HepG2 (cell line): ENCODE results near the gene ADAD2. TPM values are rescaled to one million over a fixed set of nuclear protein-coding genes. Genes with fewer than 3 reads are reported as not detected.

Source experiments
- AGO2 ChIP-seq: fragments of 200-400 bp; formaldehyde crosslinking; optimal IDR thresholded peaks from 2 replicates; pipeline ENCODE3; 2017; ENCODE audit warnings: mild to moderate bottlenecking, low read depth, low read length, moderate library complexity
- CEBPZ ChIP-seq: IDR thresholded peaks from 2 replicates; pipeline ENCODE4 v1.6.1; 2012; ENCODE audit warnings: low read length, improper control_type of control experiment
- FOXO1 ChIP-seq: sonication (generic); formaldehyde crosslinking; IDR thresholded peaks from 2 replicates; pipeline ENCODE4 v1.4.0; 2020; ENCODE audit warnings: missing genetic modification reagents
- ISX ChIP-seq: sonication (generic); formaldehyde crosslinking; conservative IDR thresholded peaks from 2 replicates; pipeline ENCODE4 v1.5.0; 2020; ENCODE audit warnings: missing genetic modification reagents
- KDM5A ChIP-seq: fragments of 200-600 bp; sonication (generic); IDR thresholded peaks from 2 replicates; pipeline ENCODE4 v1.7.0; 2018; ENCODE audit warnings: antibody characterized with exemption, mild to moderate bottlenecking, low read length, borderline replicate concordance
- MAFG ChIP-seq: sonication (generic); formaldehyde crosslinking; IDR thresholded peaks from 2 replicates; pipeline ENCODE4 v1.5.1; 2020; ENCODE audit warnings: mild to moderate bottlenecking, missing genetic modification reagents
- NCOR1 ChIP-seq: fragments of 200-600 bp; sonication (generic); IDR thresholded peaks from 2 replicates; pipeline ENCODE4 v1.7.0; 2017; ENCODE audit warnings: antibody characterized with exemption, low read length, borderline replicate concordance
- SP1 ChIP-seq, 2 experiments: fragments of 450-650 bp in 1 of 2; sonication (generic) in 1 of 2; formaldehyde crosslinking in 1 of 2; IDR thresholded peaks; 2 replicates each; pipeline versions ENCODE4 v1.4.0 to v1.6.1; 2016 to 2020; ENCODE audit warnings: missing genetic modification reagents in 1 of 2
- SRSF9 ChIP-seq: fragments of 200-400 bp; formaldehyde crosslinking; IDR thresholded peaks from 2 replicates; pipeline ENCODE4 v1.6.1; 2018; ENCODE audit warnings: borderline replicate concordance, mild to moderate bottlenecking, low read depth, low read length; ENCODE audit not compliant: insufficient read depth, poor library complexity, severe bottlenecking
- TEAD2 ChIP-seq: sonication (generic); formaldehyde crosslinking; IDR thresholded peaks from 2 replicates; pipeline ENCODE4 v1.9.0; 2021; ENCODE audit warnings: missing genetic modification reagents
- U2AF1 ChIP-seq: fragments of 200-400 bp; formaldehyde crosslinking; optimal IDR thresholded peaks from 2 replicates; pipeline ENCODE3; 2017; ENCODE audit warnings: mild to moderate bottlenecking, low read depth, low read length
- UBTF ChIP-seq: sonication (generic); formaldehyde crosslinking; IDR thresholded peaks from 2 replicates; pipeline ENCODE4 v1.4.0; 2020; ENCODE audit warnings: mild to moderate bottlenecking, missing genetic modification reagents
- ZC3H13 ChIP-seq: sonication (generic); formaldehyde crosslinking; IDR thresholded peaks from 2 replicates; pipeline ENCODE4 v1.8.1; 2023; ENCODE audit warnings: mild to moderate bottlenecking, missing genetic modification reagents, moderate library complexity
- ZFP90 ChIP-seq: sonication (generic); formaldehyde crosslinking; IDR thresholded peaks from 2 replicates; pipeline ENCODE4 v1.8.0; 2022; ENCODE audit warnings: missing genetic modification reagents, mild to moderate bottlenecking, inconsistent platforms, borderline replicate concordance
- ZKSCAN8 ChIP-seq: IDR thresholded peaks from 2 replicates; pipeline ENCODE4 v1.6.1; 2016; ENCODE audit warnings: borderline replicate concordance, missing genetic modification reagents, missing compliant biosample characterization
- ZNF260 ChIP-seq: sonication (generic); formaldehyde crosslinking; IDR thresholded peaks from 2 replicates; pipeline ENCODE4 v1.4.0; 2020; ENCODE audit warnings: missing genetic modification reagents, low read depth, mild to moderate bottlenecking, borderline replicate concordance
- ZNF292 ChIP-seq: sonication (generic); formaldehyde crosslinking; IDR thresholded peaks from 2 replicates; pipeline ENCODE4 v1.8.1; 2022; ENCODE audit warnings: mild to moderate bottlenecking, low read depth, missing genetic modification reagents, borderline replicate concordance
- ZNF414 ChIP-seq: sonication (generic); formaldehyde crosslinking; IDR thresholded peaks from 2 replicates; pipeline ENCODE4 v1.5.0; 2020; ENCODE audit warnings: missing genetic modification reagents
- ZNF550 ChIP-seq: sonication (generic); formaldehyde crosslinking; IDR thresholded peaks from 2 replicates; pipeline ENCODE4 v1.4.0; 2020; ENCODE audit warnings: mild to moderate bottlenecking, missing genetic modification reagents, borderline replicate concordance
- ZNF709 ChIP-seq: sonication (generic); formaldehyde crosslinking; IDR thresholded peaks from 2 replicates; pipeline ENCODE4 v1.5.0; 2020; ENCODE audit warnings: mild to moderate bottlenecking, missing genetic modification reagents
- ZNF75D ChIP-seq: sonication (generic); formaldehyde crosslinking; IDR thresholded peaks from 2 replicates; pipeline ENCODE4 v1.8.1; 2023; ENCODE audit warnings: missing genetic modification reagents, mild to moderate bottlenecking, borderline replicate concordance
- ZNF841 ChIP-seq: sonication (generic); formaldehyde crosslinking; IDR thresholded peaks from 2 replicates; pipeline ENCODE4 v1.8.1; 2023; ENCODE audit warnings: missing genetic modification reagents, borderline replicate concordance
- polyA plus RNA-seq, 8 experiments: library from polyadenylated mRNA; depleted of rRNA in 3 of 8; stranded (reverse) in 7 of 8; unstranded in 1 of 8; fragments of >200 nt; fragmentation: Illumina TruSeq in 4 of 8; extraction: Trizol in 4 of 8; gene quantifications; 2 replicates each; pipeline versions ENCODE4 v1.2.1 to v1.2.3, GENCODE V29; 2011 to 2016; ENCODE audit warnings: low read depth in 4 of 8, missing spikeins in 1 of 8, mixed read lengths in 1 of 8; ENCODE audit not compliant: insufficient read depth in 1 of 8
- total RNA-seq, 5 experiments: library from RNA; depleted of rRNA; stranded (reverse); fragments of >200 nt; fragmentation: Illumina TruSeq; extraction: Trizol; gene quantifications; 2 replicates each; pipeline ENCODE4 v1.2.3, GENCODE V29; 2016; ENCODE audit warnings: low read depth in 1 of 5

ADAD2 gene
- total and polyA plus RNA-seq, 2 of the 13 experiments (the other 11 are each of a cell fraction or from before 2014, with no cell fraction given), result not detected

- TF ChIP-seq KDM5A (no peak), ZNF260 (no peak), ZNF75D (no peak), ZKSCAN8 (CRISPR knock-in tag) (no peak), ZC3H13 (CRISPR knock-in tag) (no peak), CEBPZ (no peak), MAFG (CRISPR knock-in tag) (no peak), ZNF709 (CRISPR knock-in tag) (no peak), ZNF550 (CRISPR knock-in tag) (no peak), U2AF1 (no peak), AGO2 (no peak), NCOR1 (no peak), ZNF841 (CRISPR knock-in tag) (no peak), ZNF414 (CRISPR knock-in tag) (no peak), ISX (CRISPR knock-in tag) (no peak), FOXO1 (CRISPR knock-in tag) (no peak), ZNF292 (peak; percentile 34), TEAD2 (CRISPR knock-in tag) (no peak), ZFP90 (CRISPR knock-in tag) (no peak), UBTF (CRISPR knock-in tag) (peak; percentile 61; the same call in 1 of the 2 replicates), SRSF9 (no peak), SP1 (IDR thresholded peaks at IDR 0.05) (no peak), SP1 (CRISPR knock-in tag; IDR thresholded peaks at IDR 0.05) (no peak)
These were observed 46.6 kb upstream of the ADAD2 start (continued) for GRCh38 chr16:84144209-84144858.
